Fibroblast of skin of left biceps (primary cell): ENCODE results near the gene SPATA33.
"Not testable (repeated sequence)": the region's sequence is repeated elsewhere in the genome, so short reads cannot be mapped to it uniquely, and the experiment has no call there.

Experiments
- DNase-seq, 2 experiments: peaks; one replicate each; pipeline ENCODE4 v3.0.0-alpha.2; 2013; ENCODE audit warnings: low read depth in 2 of 2

Gene SPATA33

GRCh38 chr16:89664238-89664637, 6.6 kb downstream of the SPATA33 start:
- DNase-seq, result not testable (repeated sequence)

- DNase-seq, result not testable (repeated sequence)
These were observed 9.4 kb downstream of the SPATA33 start for GRCh38 chr16:89667000-89667399.

- no peak for DNase-seq
These were observed 10.0 kb downstream of the SPATA33 start for GRCh38 chr16:89667633-89668032.

- no peak for DNase-seq
These were observed 11.1 kb downstream of the SPATA33 start for GRCh38 chr16:89668790-89669158.

GRCh38 chr16:89669755-89670154, 12.1 kb downstream of the SPATA33 start:
- no peak for DNase-seq

- no peak for DNase-seq
These were observed 13.1 kb downstream of the SPATA33 start for GRCh38 chr16:89670496-89671431.

- DNase-seq, result not testable (repeated sequence)
These were observed 13.9 kb downstream of the SPATA33 start for GRCh38 chr16:89671565-89671964.

- no peak for DNase-seq
These were observed 14.7 kb downstream of the SPATA33 start for GRCh38 chr16:89672177-89672941.

- no peak for DNase-seq
These were observed 20.6 kb downstream of the SPATA33 start for GRCh38 chr16:89678258-89678657.

- no peak for DNase-seq
These were observed 28.3 kb downstream of the SPATA33 start for GRCh38 chr16:89685916-89686315.

GRCh38 chr16:89686520-89687091, 29.0 kb downstream of the SPATA33 start, which contains the start of gene CDK10:
Gene CDK10 (plus strand): TSS chr16:89686689. CDS start chr16:89686711, 22 bp downstream.
- DNase-seq, result peak; percentile 66 to 67

- no peak for DNase-seq
These were observed 29.7 kb downstream of the SPATA33 start for GRCh38 chr16:89687092-89687940.

- DNase-seq, result no peak
These were observed 30.8 kb downstream of the SPATA33 start for GRCh38 chr16:89688395-89688794.

- no peak for DNase-seq
These were observed 31.5 kb downstream of the SPATA33 start for GRCh38 chr16:89689142-89689541.

GRCh38 chr16:89689621-89690020, 32.0 kb downstream of the SPATA33 start:
- DNase-seq, result not testable (repeated sequence)

GRCh38 chr16:89690392-89690901, 32.8 kb downstream of the SPATA33 start:
- no peak for DNase-seq

- DNase-seq, result no peak
These were observed 33.8 kb downstream of the SPATA33 start for GRCh38 chr16:89691231-89691985.

GRCh38 chr16:89691986-89692569, 34.4 kb downstream of the SPATA33 start:
- no peak for DNase-seq

GRCh38 chr16:89693289-89693731, 35.7 kb downstream of the SPATA33 start:
- DNase-seq, result no peak
